GM18526 (cell line): ENCODE results near the gene YARS1.

Experiments used
- POLR2A ChIP-seq: IDR thresholded peaks from 3 replicates; pipeline ENCODE4 v1.6.1; 2011; ENCODE audit not compliant: insufficient read length; ENCODE audit errors: extremely low read depth

The YARS1 gene

DNA sequence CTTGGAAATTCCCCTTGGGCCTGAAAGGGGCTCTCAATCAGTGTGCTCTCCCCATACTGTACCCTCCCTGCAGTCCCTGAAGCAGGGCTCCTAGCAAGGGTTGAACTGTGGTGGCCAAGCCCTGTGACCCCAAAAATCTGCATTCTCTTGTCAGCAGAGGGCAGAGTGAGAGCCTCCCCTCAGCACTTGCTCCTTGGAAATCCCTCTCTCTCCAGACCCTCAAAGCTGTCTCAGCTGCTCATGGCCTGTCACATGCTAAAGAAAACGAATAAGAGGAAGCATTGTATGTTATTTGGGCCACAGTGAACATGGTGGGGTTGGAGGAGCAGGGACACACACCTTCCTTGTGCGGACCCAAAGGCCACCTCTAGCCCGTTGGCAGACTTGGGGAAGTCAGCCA lies 67.4 kb downstream of the YARS1 start:
- no peak for TF ChIP-seq POLR2A

DNA sequence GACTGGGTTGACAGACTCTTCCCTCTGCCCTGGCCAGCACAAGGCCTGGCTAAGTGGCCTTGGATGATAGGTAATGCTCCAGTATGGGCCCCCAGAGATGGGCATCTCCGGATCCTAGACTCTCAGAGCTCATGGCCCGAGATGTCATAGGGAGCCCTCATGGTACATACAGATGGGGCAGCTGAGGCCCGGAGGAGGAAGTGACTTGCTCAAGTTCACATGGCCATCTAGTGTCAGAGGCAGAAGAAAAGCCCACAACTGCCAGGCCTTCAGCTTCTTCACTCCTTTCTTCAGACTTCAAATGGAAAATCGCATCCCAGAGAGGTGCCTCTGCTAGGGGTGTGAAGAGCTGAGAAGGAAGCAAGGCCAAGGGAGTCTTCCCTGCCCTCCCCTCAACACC lies 67.8 kb downstream of the YARS1 start:
- no peak for TF ChIP-seq POLR2A

DNA sequence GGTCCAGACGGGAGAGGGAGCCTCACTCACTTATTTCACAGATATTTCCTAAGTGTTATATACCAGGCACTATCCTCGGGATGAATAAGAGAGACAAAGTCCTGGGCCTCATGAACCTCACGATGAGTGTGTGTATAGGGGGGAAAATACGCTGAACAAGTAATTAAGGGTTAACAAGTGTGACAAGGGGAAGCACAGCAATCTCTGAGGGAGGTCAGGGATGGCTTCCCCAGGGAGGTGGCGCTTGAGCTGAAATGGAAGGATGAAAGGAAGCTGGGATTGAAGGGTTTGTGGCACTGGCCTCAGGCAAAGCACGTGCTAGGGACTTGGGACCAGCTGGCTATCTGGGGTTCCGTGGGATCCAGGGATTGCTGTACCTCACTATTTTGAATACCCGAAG lies 68.2 kb downstream of the YARS1 start:
- TF ChIP-seq POLR2A: no peak

DNA sequence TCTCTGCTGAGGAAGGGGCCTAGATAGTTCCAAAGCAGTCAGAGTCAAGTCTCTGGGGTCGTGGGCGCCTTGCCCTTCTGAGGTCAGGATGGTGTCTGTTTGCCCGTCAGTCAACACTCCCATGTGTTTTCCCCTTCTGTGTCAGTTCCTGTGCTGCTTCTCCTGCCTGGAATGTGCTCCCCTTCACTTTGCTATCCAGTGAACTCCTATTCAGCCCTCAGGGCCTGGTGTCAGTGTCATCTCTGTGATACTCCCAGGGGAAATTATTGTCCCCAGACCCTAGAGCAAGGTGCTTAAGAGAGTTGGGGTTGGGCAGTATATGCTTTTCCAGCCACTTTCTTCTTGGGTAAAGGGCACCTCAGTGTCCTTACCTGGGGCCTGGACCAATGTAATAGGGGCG lies 68.8 kb downstream of the YARS1 start:
- no peak for TF ChIP-seq POLR2A

DNA sequence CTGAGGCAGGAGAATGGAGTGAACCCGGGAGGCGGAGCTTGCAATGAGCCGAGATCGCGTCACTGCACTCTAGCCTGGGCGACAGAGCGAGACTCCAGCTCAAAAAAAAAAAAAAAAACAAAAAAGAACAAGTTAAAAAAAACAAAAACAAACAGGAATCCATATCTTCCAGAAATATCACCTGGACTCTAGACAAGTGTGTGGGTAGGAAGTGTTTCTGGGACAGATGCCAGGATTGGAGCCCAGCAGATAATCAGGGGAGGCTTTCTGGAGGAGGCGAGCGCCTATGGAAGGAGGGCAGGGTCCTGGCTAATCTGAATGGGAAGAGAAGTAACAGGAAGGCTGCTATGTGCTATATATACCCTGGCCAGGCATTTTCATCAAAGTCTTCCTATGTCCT lies 71.0 kb downstream of the YARS1 start:
- TF ChIP-seq POLR2A: no peak

DNA sequence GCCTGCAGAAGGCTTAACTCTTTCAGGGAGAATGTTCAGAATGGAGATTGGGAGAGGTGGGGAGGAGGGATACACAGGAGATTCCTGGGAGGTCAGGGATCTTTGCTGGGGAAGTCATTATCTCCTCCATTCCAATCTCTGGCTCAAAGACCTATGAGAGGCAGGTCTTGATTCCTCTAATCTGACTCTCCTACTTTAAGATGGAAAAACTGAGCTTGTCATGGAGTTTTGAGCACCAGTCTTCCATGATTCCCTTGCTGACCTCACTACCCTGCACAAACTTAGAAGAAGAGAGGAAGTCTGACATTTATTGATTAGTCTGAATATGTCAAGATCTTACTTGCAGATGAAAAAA lies 73.1 kb downstream of the YARS1 start:
- no peak for TF ChIP-seq POLR2A

DNA sequence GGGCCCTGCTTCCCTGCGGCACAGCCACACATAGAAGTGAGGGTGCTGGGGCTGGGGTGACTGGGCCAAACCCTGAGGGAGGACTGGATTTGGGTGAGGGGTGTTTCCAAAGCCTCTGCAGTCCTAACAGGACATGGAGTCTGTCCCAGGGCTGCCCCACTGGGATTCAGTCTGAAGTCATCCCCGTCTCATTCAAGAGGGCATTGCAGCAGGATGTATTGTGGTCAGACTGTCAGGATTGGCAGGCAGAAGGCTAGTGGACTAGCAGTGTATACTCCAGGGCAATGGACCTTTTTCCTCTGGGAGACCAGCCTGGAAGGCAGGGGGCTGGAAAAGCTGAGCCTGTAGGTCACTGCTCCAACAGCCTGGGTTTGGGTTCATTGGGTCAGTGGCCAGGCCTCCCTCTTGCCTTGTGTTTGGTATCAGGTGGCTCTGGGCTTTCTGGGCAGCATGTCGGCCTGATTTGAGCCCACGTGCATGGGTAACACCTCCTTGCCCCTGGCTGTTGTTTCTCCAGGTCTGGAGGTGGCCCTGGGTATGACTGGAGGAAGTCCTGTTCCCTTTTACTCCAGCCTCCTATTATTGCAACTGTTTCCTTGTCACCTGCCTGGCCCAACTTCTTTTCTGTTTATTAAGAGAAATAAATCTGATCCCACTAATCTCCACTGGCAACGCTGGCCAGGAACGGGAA lies 73.6 kb downstream of the YARS1 start:
- TF ChIP-seq POLR2A: no peak

DNA sequence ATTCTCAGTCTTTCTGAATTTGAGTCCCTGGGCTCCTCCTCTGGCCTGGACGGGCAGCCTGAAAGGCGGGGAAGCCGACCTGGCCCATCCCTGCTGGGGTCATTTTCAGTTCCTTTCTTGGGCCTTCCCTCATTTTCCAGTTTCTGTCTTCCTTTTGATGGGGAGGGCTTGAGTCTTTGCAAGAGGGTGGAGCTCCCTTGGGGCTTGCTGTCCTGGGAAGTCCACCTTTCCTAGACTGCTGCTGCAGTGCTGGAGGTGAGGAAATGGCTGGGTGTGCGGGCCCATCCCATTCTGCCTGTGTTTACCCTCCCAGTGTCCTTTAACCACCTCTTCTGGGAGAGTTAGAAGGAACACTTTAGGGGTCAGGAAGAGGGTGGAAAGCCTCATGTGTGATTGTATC lies 74.2 kb downstream of the YARS1 start:
- TF ChIP-seq POLR2A: no peak

DNA sequence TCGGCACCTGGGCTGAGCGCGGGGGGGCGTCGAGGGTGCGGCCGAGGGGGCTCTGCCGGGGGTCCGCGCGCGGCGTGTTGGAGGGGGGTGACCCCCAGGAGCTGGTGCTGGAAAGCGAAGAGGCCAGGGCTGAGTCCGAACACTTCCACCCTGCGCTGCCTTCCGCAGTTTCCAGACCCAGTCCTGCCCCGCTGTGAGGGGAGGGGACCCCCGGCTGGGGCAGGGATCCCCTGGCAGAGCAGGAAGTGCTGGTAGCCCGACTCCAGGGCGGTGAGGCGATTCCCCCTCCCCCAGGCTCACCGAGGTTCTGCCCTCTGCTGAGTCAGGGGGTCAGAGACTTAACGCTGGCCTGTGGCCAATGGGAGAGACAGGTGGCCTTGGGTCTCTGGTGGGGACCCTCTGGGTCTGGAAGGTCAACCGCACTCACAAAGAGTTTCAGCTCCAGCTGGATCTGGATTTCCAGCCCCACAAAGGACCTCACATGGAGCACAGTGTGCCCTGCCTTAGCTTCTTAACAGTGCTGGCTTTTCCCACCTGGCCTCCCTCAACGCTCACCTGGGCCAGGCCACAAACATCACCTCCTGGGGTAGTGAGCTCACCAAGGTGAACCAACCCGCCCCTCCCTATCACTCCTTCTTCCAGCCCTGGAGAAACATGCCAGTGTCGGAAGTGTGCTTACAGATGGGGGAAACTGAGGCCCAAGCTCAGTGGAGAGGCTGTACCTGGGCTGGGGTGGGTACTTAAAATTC lies 74.8 kb downstream of the YARS1 start:
- no peak for TF ChIP-seq POLR2A

DNA sequence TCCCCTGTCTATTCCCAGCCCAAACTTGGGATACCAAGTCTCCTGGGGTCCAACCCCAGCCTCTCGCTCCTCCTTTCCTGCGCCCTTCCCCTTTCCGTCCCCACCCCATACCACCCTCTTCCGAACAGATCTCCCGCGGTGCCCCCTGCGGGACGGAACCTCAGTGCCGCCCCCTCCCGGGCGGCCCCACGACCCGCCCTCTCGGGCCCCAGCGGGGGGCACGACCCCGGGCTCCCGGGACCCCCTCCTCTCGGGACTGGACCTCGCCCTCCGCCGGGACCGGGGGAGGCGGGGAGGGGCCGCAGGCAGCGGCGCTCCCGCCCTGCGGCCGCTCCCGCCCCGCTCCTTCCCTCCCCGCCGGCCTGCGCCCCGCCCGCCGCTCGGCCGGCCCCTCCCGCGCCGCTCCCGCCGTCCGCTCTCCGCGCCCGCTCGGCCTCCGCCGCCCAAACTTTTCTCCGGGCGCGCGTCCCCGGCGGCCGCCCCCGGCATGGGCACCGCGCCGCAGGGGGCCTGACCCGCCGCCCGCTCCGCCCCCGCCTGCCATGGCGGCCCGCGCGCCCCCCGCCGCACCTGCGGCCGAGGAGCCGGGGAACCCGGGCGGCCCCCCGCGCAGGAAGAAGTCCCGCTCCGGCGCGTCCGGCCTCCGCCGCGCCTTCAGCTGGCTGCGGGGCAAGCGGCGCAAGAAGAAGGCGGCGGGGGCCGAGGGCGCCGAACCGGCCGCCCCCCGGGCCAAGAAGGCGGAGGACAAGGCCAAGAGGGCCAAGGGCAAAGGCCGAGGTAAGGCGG lies 75.6 kb downstream of the YARS1 start:
- TF ChIP-seq POLR2A: no peak

DNA sequence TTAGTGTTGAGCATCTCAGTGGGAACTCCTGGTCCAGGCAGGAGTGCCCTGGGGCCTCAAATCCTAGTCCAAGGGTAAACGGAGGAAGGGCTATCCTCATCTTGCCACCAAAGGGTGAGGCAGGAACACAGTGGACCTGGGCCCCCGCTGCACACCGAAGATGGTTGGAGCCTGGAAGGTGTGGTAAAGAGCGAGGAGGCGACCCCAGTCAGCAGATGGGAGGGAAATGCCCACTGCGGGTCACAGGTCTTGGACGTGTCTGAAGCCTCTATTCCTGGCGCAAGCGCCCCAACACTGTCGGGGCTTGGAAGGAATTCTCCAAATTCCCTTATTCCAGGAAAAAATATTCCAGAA lies 76.1 kb downstream of the YARS1 start:
- TF ChIP-seq POLR2A: no peak

DNA sequence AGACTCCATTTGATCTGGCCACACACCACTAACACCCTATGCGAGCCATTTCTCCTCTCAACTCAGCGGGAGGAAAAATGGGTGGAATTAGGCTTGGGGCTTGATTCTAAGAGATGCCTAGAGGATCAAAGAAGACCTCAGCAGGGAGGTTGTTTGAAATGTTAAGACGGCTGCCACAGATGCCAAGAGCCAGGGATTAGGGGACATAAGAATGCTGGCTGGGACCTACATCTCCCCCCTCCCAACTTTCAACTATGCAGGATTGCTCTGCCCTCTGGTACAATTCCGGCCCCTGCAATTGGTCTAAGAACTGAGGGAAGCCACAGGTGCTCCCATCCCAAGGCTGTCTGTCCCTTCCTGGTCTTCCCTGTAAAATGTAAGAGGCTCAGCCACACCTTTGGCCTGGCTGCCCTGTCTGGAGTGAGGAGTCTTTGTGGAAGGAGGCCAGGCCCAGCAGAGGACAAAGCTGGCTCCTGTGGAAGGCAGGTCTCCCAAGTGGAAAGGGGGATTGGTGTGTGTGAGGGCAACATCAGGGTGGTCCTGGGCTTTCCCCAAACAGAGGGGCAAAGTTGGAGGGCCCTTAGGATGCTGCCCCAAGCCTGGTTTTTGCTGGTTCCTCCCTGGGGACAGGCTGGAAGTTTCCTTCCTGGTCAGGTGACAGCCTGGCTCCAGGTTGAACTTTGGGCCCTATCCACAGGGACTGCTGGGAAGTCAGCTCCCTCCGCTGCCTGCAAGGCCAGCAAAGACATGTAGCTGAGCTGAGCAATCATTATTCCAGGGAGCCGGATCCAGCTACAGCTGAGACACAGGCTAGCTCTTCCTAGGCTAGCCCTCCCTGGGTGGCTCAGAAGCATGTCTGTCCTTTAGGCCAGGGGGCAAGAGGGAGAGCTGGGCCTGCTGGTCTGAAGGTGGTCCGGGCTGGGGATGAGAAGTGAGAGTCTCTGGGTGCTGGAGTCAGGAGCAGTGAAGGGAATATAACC lies 80.1 kb downstream of the YARS1 start:
- TF ChIP-seq POLR2A: no peak

DNA sequence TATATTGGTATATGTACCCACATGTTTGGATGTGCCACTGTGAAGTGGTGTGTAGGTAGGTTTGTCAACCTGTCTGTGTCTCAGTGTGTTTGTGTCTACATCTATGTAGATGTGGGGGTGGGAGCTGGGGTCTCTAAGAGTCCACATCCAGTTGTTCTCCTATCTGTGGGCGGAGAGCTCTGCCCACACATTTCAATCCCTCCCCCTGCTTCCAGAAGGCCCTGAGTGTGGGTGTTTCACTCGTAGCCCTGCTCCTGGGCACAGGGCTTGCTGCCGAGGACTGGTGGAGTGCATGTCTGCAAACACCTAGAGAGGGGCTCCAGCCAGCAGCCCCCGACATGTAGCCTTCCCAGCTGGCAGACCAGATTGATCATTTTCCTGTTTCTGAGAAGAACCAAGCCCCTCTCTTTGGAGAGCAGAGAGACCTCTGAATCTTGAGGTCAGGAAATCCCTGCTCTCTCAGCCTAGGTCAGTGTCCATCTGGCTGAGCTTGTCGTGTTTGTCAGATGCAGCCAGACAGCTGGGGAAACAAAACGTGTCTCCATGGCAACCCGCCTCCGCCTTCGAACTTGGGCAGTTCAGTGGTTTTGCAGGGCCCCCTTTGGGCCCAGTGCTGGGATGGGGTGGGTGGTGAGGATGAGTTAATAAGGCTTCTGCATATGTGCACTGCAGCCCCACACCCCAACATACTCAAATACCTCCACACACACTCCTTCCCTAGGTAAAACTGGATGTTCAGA lies 83.4 kb downstream of the YARS1 start:
- TF ChIP-seq POLR2A: no peak

DNA sequence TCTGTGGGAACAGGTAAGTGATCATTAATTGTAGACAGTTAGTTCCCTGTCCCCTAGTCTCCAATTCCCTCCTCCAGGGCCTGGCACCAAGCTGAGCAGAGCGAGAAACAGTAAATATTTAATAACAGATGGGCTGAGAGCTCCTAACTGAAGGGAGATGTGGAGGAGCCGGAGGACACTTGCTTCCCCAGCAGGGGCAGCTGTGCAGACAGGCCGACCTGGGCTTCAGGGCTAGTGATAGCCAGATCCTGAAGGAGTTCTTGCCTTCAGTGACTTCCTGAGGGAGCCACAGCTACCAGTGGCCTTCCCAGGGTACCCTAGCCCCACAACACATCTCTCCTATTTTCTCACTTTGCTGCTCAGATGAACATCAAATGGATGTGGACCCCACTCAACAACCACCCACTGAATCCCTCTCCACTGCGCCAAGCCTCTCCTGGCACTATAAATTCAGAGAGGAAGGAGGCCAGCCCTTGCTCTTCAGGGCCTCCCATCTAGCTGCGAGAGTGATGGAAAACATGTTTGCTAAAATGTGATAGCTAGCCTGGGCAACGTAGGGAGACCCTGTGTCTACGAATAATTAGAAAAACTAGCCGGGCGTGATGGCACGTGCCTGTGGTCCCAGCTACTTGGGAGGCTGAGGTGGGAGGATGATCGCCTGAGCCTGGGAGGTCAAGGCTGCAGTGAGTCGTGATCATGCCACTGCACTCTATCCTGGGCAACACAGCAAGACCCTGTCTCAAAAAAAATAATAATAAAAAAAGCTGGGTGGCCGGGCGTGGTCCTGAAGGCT lies 87.7 kb downstream of the YARS1 start:
- no peak for TF ChIP-seq POLR2A
